HepG2 (cell line): ENCODE measurements around the gene CUL9. TPM values are rescaled to one million over a fixed set of nuclear protein-coding genes. Genes with fewer than 3 reads are reported as not detected.

Experiments used
- ATF7 ChIP-seq, 2 experiments: fragments of 450-650 bp in 1 of 2; sonication (generic) in 1 of 2; formaldehyde crosslinking in 1 of 2; IDR thresholded peaks; 2 replicates each; pipeline versions ENCODE4 v1.4.0 to v1.6.1; 2016 to 2020; ENCODE audit warnings: antibody characterized with exemption in 1 of 2, mild to moderate bottlenecking in 1 of 2, missing genetic modification reagents in 1 of 2
- BRD4 ChIP-seq: sonication (generic); formaldehyde crosslinking; IDR thresholded peaks from 2 replicates; pipeline ENCODE4 v1.4.0; 2020; ENCODE audit warnings: missing genetic modification reagents
- CAMTA2 ChIP-seq: sonication (generic); formaldehyde crosslinking; IDR thresholded peaks from 2 replicates; pipeline ENCODE4 v1.4.0; 2020; ENCODE audit warnings: mild to moderate bottlenecking, missing genetic modification reagents, borderline replicate concordance
- ELF3 ChIP-seq: IDR thresholded peaks from 2 replicates; pipeline ENCODE4 v1.6.1; 2016; ENCODE audit warnings: missing genetic modification reagents, missing compliant biosample characterization
- FIP1L1 ChIP-seq: fragments of 200-400 bp; formaldehyde crosslinking; IDR thresholded peaks from 2 replicates; pipeline ENCODE4 v1.6.1; 2018; ENCODE audit warnings: low read depth, mild to moderate bottlenecking, low read length, moderate library complexity, borderline replicate concordance; ENCODE audit not compliant: insufficient read depth
- FOXA3 ChIP-seq: IDR thresholded peaks from 2 replicates; pipeline ENCODE4 v1.6.1; 2016; ENCODE audit warnings: missing genetic modification reagents, missing compliant biosample characterization
- HDAC2 ChIP-seq: sonication (generic); formaldehyde crosslinking; IDR thresholded peaks from 2 replicates; pipeline ENCODE4 v1.4.0; 2020; ENCODE audit warnings: missing genetic modification reagents
- HES4 ChIP-seq: sonication (generic); formaldehyde crosslinking; IDR thresholded peaks from 2 replicates; pipeline ENCODE4 v1.9.0; 2021; ENCODE audit warnings: mild to moderate bottlenecking, missing genetic modification reagents, borderline replicate concordance
- HMGXB4 ChIP-seq, 2 experiments: sonication (generic) in 1 of 2; formaldehyde crosslinking in 1 of 2; IDR thresholded peaks; 2 replicates each; pipeline versions ENCODE4 v1.4.0 to v1.6.1; 2018 to 2020; ENCODE audit warnings: missing genetic modification reagents in 2 of 2, borderline replicate concordance in 1 of 2, low read depth in 1 of 2, mild to moderate bottlenecking in 1 of 2, missing biosample characterization in 1 of 2
- HNF4A ChIP-seq: sonication (generic); formaldehyde crosslinking; IDR thresholded peaks from 2 replicates; pipeline ENCODE4 v1.4.0; 2020; ENCODE audit warnings: missing genetic modification reagents
- HOXA3 ChIP-seq: sonication (generic); formaldehyde crosslinking; IDR thresholded peaks from 2 replicates; pipeline ENCODE4 v1.5.0; 2020; ENCODE audit warnings: missing genetic modification reagents
- MAZ ChIP-seq, 2 experiments: sonication (generic) in 1 of 2; formaldehyde crosslinking in 1 of 2; IDR thresholded peaks; 2 replicates each; pipeline versions ENCODE4 v1.5.0 to v1.6.1; 2012 to 2020; ENCODE audit warnings: low read depth in 2 of 2, mild to moderate bottlenecking in 2 of 2, borderline replicate concordance in 1 of 2, improper control_type of control experiment in 1 of 2, low read length in 1 of 2, missing genetic modification reagents in 1 of 2, moderate library complexity in 1 of 2
- MIXL1 ChIP-seq: IDR thresholded peaks from 2 replicates; pipeline ENCODE4 v1.6.1; 2016
- MYC ChIP-seq: sonication (generic); formaldehyde crosslinking; IDR thresholded peaks from 2 replicates; pipeline ENCODE4 v1.9.0; 2021; ENCODE audit warnings: missing genetic modification reagents, borderline replicate concordance
- NFKB2 ChIP-seq: sonication (generic); formaldehyde crosslinking; IDR thresholded peaks from 2 replicates; pipeline ENCODE4 v1.4.0; 2020; ENCODE audit warnings: missing genetic modification reagents, borderline replicate concordance
- RFXANK ChIP-seq: IDR thresholded peaks from 2 replicates; pipeline ENCODE4 v1.6.1; 2016
- RXRB ChIP-seq: IDR thresholded peaks from 2 replicates; pipeline ENCODE4 v1.6.1; 2016; ENCODE audit warnings: borderline replicate concordance, missing genetic modification reagents, missing compliant biosample characterization
- SAP130 ChIP-seq: IDR thresholded peaks from 2 replicates; pipeline ENCODE4 v1.6.1; 2016; ENCODE audit warnings: low read depth
- SMARCC2 ChIP-seq: fragments of 450-650 bp; IDR thresholded peaks from 2 replicates; pipeline ENCODE4 v1.6.1; 2017; ENCODE audit warnings: antibody characterized with exemption, mild to moderate bottlenecking
- SSRP1 ChIP-seq: IDR thresholded peaks from 2 replicates; pipeline ENCODE4 v1.6.1; 2016; ENCODE audit warnings: control low read depth
- TAF1 ChIP-seq: sonication (generic); formaldehyde crosslinking; IDR thresholded peaks from 2 replicates; pipeline ENCODE4 v1.4.0; 2020; ENCODE audit warnings: missing genetic modification reagents
- ZFYVE20 ChIP-seq: sonication (generic); formaldehyde crosslinking; IDR thresholded peaks from 2 replicates; pipeline ENCODE4 v1.8.0; 2023; ENCODE audit warnings: low read depth, mild to moderate bottlenecking, moderate library complexity, missing genetic modification reagents, borderline replicate concordance
- ZNF143 ChIP-seq: sonication (generic); formaldehyde crosslinking; IDR thresholded peaks from 2 replicates; pipeline ENCODE4 v1.4.0; 2020; ENCODE audit warnings: missing genetic modification reagents
- ZNF556 ChIP-seq: sonication (generic); formaldehyde crosslinking; IDR thresholded peaks from 2 replicates; pipeline ENCODE4 v1.4.0; 2020; ENCODE audit warnings: mild to moderate bottlenecking, missing genetic modification reagents, borderline replicate concordance
- ZNF710 ChIP-seq: sonication (generic); formaldehyde crosslinking; IDR thresholded peaks from 2 replicates; pipeline ENCODE4 v1.5.0; 2020; ENCODE audit warnings: mild to moderate bottlenecking, missing genetic modification reagents, borderline replicate concordance
- ZNF780A ChIP-seq: sonication (generic); formaldehyde crosslinking; IDR thresholded peaks from 2 replicates; pipeline ENCODE4 v1.8.0; 2022; ENCODE audit warnings: mild to moderate bottlenecking, missing genetic modification reagents, moderate library complexity
- polyA plus RNA-seq, 8 experiments: library from polyadenylated mRNA; depleted of rRNA in 3 of 8; stranded (reverse) in 7 of 8; unstranded in 1 of 8; fragments of >200 nt; fragmentation: Illumina TruSeq in 4 of 8; extraction: Trizol in 4 of 8; gene quantifications; 2 replicates each; pipeline versions ENCODE4 v1.2.1 to v1.2.3, GENCODE V29; 2011 to 2016; ENCODE audit warnings: low read depth in 4 of 8, missing spikeins in 1 of 8, mixed read lengths in 1 of 8; ENCODE audit not compliant: insufficient read depth in 1 of 8
- total RNA-seq, 5 experiments: library from RNA; depleted of rRNA; stranded (reverse); fragments of >200 nt; fragmentation: Illumina TruSeq; extraction: Trizol; gene quantifications; 2 replicates each; pipeline ENCODE4 v1.2.3, GENCODE V29; 2016; ENCODE audit warnings: low read depth in 1 of 5
- TF ChIP-seq, protein P1 (sequence below): sonication (generic); formaldehyde crosslinking; IDR thresholded peaks from 2 replicates; pipeline ENCODE4 v1.8.0; 2022; ENCODE audit warnings: mild to moderate bottlenecking, missing genetic modification reagents, moderate library complexity

The CUL9 gene
- total and polyA plus RNA-seq, 2 of the 13 experiments (the other 11 are each of a cell fraction or from before 2014, with no cell fraction given): 11.4 to 13.7 TPM

DNA sequence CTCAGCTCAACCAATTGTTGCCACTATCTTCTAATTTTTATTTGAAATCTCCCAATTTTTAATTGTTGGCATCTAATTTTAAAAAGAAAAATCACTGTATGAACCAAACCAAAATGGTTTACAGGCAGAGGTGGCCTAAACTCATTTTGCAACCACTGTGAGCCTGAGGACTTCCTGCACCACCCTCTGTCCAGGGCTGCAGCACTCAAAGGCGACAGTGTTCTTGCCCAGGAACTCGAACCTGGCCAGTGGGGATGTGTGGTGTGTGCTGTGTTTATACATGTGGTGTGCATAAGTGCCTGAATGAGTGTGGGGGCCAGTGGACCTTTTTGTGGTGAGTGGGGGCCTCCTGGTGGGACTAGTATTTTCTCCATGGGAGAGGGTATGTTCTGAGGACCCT is 91.7 kb downstream of the CUL9 start (continued):
- TF ChIP-seq FIP1L1: no peak
- TF ChIP-seq HMGXB4 (CRISPR knock-in tag; IDR thresholded peaks at IDR 0.05; ENCODE audit: borderline replicate concordance in 1 of 2, low read depth in 1 of 2): peak in 1 of 2 experiments; percentile 12; a peak in 1 of 4 replicates
- no peak for TF ChIP-seq MAZ (IDR thresholded peaks at IDR 0.05; ENCODE audit: borderline replicate concordance, low read depth, low read length)
- TF ChIP-seq MAZ (CRISPR knock-in tag; IDR thresholded peaks at IDR 0.05; ENCODE audit: low read depth): no peak
- TF ChIP-seq RXRB: peak; percentile 28; the same call in 1 of the 2 replicates
- no peak for TF ChIP-seq ZNF556 (CRISPR knock-in tag)
- no peak for TF ChIP-seq SMARCC2
- TF ChIP-seq ATF7 (IDR thresholded peaks at IDR 0.05): no peak
- TF ChIP-seq ATF7 (CRISPR knock-in tag; IDR thresholded peaks at IDR 0.05): no peak
- TF ChIP-seq SAP130 (CRISPR knock-in tag): peak; percentile 40; the same call in 1 of the 2 replicates
- TF ChIP-seq CAMTA2 (CRISPR knock-in tag): no peak
- no peak; the same call in 1 of the 2 replicates for TF ChIP-seq ZNF780A (CRISPR knock-in tag)
- TF ChIP-seq ELF3 (CRISPR knock-in tag): peak; percentile 69
- 0 out of 2 replicates have a peak, but pooled peaks have one; percentile 15 for TF ChIP-seq HNF4A (CRISPR knock-in tag)
- TF ChIP-seq NFKB2: no peak; the same call in 1 of the 2 replicates
- TF ChIP-seq SSRP1 (CRISPR knock-in tag): 0 out of 2 replicates have a peak, but pooled peaks have one; percentile 73
- no peak for TF ChIP-seq TAF1
- TF ChIP-seq HDAC2 (CRISPR knock-in tag): peak; percentile 33; the same call in 1 of the 2 replicates
- TF ChIP-seq ZFYVE20 (CRISPR knock-in tag): no peak
- TF ChIP-seq, protein P1, sequence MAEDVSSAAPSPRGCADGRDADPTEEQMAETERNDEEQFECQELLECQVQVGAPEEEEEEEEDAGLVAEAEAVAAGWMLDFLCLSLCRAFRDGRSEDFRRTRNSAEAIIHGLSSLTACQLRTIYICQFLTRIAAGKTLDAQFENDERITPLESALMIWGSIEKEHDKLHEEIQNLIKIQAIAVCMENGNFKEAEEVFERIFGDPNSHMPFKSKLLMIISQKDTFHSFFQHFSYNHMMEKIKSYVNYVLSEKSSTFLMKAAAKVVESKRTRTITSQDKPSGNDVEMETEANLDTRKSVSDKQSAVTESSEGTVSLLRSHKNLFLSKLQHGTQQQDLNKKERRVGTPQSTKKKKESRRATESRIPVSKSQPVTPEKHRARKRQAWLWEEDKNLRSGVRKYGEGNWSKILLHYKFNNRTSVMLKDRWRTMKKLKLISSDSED (CRISPR knock-in tag): no peak
- peak; percentile 30; the same call in 1 of the 2 replicates for TF ChIP-seq FOXA3 (CRISPR knock-in tag)
- 0 out of 2 replicates have a peak, but pooled peaks have one; percentile 10 for TF ChIP-seq MIXL1 (CRISPR knock-in tag)
- no peak for TF ChIP-seq ZNF143
- TF ChIP-seq ZNF710 (CRISPR knock-in tag): no peak
- no peak for TF ChIP-seq RFXANK (CRISPR knock-in tag)
- 0 out of 2 replicates have a peak, but pooled peaks have one; percentile 12 for TF ChIP-seq HOXA3 (CRISPR knock-in tag)
- TF ChIP-seq MYC (CRISPR knock-in tag): 0 out of 2 replicates have a peak, but pooled peaks have one; percentile 18
- no peak for TF ChIP-seq HES4
- TF ChIP-seq BRD4: peak; percentile 33; the same call in 1 of the 2 replicates
